Ascending aorta (tissue), 2 donors: ENCODE measurements around the gene ARHGEF12. TPM values are rescaled to one million over a fixed set of nuclear protein-coding genes. Genes with fewer than 3 reads are reported as not detected.
"Not testable (repeated sequence)": the region's sequence is repeated elsewhere in the genome, so short reads cannot be mapped to it uniquely, and the experiment has no call there.

Experiments used
- DNase-seq, 2 donors: peaks; one replicate each; pipeline ENCODE4 v3.0.0-alpha.2; 2019; ENCODE audit warnings: low spot score in 2 of 2
- H3K27ac ChIP-seq, 2 donors: fragments of 200-600 bp; sonication (generic); one replicate each; pipeline ENCODE4 v1.5.1; 2016 to 2017; ENCODE audit warnings: mild to moderate bottlenecking in 1 of 2
- H3K27me3 ChIP-seq: fragments of 200-600 bp; sonication (generic); one replicate; pipeline ENCODE4 v1.5.1; 2017
- H3K36me3 ChIP-seq, 2 donors: fragments of 200-600 bp; sonication (generic); one replicate each; pipeline ENCODE4 v1.5.1; 2016
- H3K4me1 ChIP-seq, 2 donors: fragments of 200-600 bp; sonication (generic); one replicate each; pipeline ENCODE4 v1.5.1; 2016 to 2017; ENCODE audit warnings: mild to moderate bottlenecking in 1 of 2
- H3K4me3 ChIP-seq, 2 donors: fragments of 200-600 bp; sonication (generic); one replicate each; pipeline ENCODE4 v1.5.1; 2016 to 2017; ENCODE audit warnings: mild to moderate bottlenecking in 1 of 2
- H3K9me3 ChIP-seq, 2 donors: fragments of 200-600 bp; sonication (generic); one replicate each; pipeline ENCODE4 v1.5.1; 2016
- intact Hi-C: fragments of 100-400 bp; cut with DNase I; formaldehyde crosslinking; loops from one replicate; pipeline ENCODE4 v1.15.1; 2023
- total RNA-seq: library from RNA; depleted of rRNA; stranded (reverse); fragments of >200 nt; gene quantifications from one replicate; pipeline ENCODE4 v1.1.0, GENCODE V29; 2016
- TF ChIP-seq, protein P1 (sequence below), 3 experiments: fragments of 200-600 bp in 2 of 3; fragments of 450-650 bp in 1 of 3; sonication (generic) in 2 of 3; IDR thresholded peaks; one replicate each; pipeline ENCODE4 v1.5.1; 2016 to 2019; ENCODE audit warnings: antibody characterized with exemption in 3 of 3, mild to moderate bottlenecking in 1 of 3, moderate library complexity in 1 of 3

The ARHGEF12 gene
- total RNA-seq, 1 donor from 2014 or later, result 65.9 TPM

DNA sequence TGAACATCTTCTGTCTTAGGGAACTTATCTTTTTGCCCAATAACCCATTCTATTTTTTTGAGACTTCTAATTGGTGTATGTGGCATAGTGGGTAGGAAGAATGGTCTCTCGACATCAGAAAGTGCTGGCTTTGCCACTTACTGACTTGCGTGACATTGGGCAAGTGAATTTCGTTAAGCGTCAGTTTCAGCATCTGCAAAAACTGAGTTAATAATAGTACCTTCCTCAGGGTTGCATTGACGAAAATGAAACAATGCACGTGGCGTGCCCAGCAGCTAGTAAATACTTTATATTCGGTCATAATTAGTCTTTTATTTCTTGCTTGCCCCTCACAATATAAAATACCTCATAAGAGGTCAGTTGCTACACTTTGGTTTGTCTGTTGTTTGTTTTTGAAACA lies 162.9 kb downstream of the ARHGEF12 start:
- H3K4me1 ChIP-seq, result no peaks in the 10 kb centered on the region
- H3K27ac ChIP-seq, result no peak overlapping the region
- no peaks in the 10 kb centered on the region for H3K9me3 ChIP-seq
- no peaks in the 10 kb centered on the region for H3K36me3 ChIP-seq
- TF ChIP-seq, protein P1, sequence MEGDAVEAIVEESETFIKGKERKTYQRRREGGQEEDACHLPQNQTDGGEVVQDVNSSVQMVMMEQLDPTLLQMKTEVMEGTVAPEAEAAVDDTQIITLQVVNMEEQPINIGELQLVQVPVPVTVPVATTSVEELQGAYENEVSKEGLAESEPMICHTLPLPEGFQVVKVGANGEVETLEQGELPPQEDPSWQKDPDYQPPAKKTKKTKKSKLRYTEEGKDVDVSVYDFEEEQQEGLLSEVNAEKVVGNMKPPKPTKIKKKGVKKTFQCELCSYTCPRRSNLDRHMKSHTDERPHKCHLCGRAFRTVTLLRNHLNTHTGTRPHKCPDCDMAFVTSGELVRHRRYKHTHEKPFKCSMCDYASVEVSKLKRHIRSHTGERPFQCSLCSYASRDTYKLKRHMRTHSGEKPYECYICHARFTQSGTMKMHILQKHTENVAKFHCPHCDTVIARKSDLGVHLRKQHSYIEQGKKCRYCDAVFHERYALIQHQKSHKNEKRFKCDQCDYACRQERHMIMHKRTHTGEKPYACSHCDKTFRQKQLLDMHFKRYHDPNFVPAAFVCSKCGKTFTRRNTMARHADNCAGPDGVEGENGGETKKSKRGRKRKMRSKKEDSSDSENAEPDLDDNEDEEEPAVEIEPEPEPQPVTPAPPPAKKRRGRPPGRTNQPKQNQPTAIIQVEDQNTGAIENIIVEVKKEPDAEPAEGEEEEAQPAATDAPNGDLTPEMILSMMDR (IDR thresholded peaks at IDR 0.05), result no peak
- H3K27me3 ChIP-seq, result no peaks in the 10 kb centered on the region
- DNase-seq, result no peak
- no peak overlapping the region for H3K4me3 ChIP-seq
- intact Hi-C loops, result no loop called here

DNA sequence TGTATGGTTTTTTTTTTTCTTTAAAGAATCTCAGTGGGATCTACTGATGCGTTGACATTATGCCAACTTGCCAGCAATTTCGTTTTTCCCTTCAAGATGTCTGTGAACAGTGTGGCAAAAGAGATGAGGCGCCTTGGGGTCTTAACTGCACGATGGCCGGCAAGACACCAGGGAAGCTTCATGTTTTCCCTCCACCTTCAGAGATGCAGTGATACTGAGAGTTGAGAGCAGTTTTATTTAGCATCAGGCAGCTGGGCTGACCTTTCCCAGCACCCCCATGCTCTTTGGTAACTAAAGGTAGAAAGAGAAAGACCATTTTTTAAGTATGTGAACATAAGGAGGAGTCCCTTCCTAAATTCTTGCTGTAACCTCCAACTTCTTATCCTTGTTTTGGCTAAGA lies 163.6 kb downstream of the ARHGEF12 start:
- TF ChIP-seq, protein P1 (IDR thresholded peaks at IDR 0.05), result no peak
- intact Hi-C loops, result no loop called here

DNA sequence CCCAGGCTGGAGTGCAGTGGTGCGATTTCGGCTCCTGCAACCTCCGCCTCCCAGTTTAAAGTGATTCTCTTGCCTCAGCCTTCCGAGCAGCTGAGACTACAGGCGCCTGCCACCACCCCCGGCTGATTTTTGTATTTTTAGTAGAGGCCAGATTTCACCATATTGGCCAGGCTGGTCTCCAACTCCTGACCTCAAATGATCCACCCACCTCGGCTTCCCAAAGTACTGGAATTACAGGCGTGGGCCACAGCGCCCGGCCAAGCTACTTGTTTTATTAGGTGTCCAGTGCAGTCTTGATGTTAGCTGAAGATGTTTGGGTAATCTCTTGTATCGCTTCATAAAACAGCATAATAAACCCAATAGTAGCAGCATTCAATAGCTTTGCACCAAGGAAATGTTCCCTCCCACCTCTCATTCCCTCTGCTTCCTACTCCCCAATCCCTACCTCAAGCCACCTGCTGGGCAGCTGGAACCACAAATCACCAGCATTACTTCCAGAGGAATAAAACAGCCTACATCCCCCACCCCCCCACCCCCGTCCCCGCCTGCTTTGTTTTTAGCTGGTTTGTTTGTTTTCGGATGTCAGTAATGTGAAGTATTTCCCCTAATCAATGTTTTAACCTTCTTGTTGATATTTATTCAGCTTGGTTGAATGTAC lies 164.3 kb downstream of the ARHGEF12 start:
- no peak for DNase-seq
- H3K4me3 ChIP-seq, result no peak overlapping the region
- H3K36me3 ChIP-seq, result no peaks in the 10 kb centered on the region
- TF ChIP-seq, protein P1 (IDR thresholded peaks at IDR 0.05), result no peak
- no peaks in the 10 kb centered on the region for H3K9me3 ChIP-seq
- H3K4me1 ChIP-seq, result no peaks in the 10 kb centered on the region
- no peaks in the 10 kb centered on the region for H3K27me3 ChIP-seq
- H3K27ac ChIP-seq, result no peak overlapping the region
- intact Hi-C loops, result no loop called here

More for the DNA sequence above, 163.6 kb downstream of the ARHGEF12 start:
- Histone ChIP-seq H3K27ac (no peak overlapping the region), H3K4me1 (no peaks in the 10 kb centered on the region), H3K9me3 (no peaks in the 10 kb centered on the region), H3K36me3 (no peaks in the 10 kb centered on the region), H3K27me3 (no peaks in the 10 kb centered on the region), H3K4me3 (no peak overlapping the region)
- no peak for DNase-seq

DNA sequence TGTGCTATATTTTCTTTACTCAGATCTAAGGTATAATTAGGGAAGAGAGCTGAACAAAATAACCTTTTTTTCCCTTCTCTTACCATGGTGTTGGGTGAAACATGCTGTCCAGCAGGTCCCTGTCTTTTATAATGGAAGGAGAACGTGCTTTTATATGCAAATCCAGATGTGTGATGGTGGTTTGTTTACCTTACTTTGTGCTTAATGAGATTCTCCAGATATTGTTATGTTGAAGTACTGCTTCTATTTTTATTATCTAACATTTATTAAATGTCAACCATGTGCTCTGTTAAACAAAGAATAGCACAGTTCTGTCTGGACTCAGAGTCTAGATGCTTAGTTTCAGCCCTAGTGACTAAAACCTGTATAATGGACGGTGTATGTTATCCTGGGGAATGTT lies 165.2 kb downstream of the ARHGEF12 start:
- Histone ChIP-seq H3K4me3 (no peak overlapping the region), H3K27me3 (no peaks in the 10 kb centered on the region), H3K9me3 (no peaks in the 10 kb centered on the region), H3K36me3 (no peaks in the 10 kb centered on the region), H3K27ac (no peak overlapping the region), H3K4me1 (no peaks in the 10 kb centered on the region)
- TF ChIP-seq, protein P1 (IDR thresholded peaks at IDR 0.05), result no peak
- intact Hi-C loops, result no loop called here
- DNase-seq, result no peak

DNA sequence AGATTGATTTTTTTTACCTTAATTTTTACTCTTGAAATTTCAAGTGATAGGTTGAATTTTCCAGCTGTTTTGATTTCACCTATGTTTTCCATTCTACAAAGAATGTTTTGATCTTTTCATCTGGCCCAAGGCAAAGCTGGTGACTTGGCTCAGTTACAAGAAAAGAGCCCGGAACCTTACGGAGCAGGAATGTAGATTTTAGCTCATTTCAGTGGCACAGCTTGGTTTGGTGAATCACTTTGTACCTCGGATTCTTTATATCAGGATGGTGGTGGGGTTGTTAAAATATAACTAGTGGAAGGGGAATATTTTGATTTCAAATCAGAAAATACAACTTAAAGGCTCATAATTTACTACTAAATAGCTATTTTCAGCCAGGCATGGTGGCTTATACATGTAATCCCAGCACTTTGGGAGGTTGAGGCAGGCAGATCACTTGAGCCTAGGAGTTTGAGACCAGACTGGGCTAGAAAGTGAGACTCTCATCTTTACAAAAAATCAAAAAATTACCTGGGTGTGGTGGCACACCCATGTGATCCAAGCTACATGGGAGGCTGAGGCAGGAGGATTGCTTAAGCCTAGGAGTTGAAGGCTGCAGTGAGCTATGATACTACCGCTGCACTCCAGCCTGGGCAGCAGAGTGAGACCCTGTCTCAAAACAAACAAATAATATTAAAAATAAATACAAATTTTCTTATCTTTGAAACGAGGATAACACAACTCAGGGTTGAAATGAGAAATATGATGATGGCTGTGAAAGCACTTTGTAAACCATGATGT lies 166.0 kb downstream of the ARHGEF12 start:
- TF ChIP-seq, protein P1 (IDR thresholded peaks at IDR 0.05), result no peak
- Histone ChIP-seq H3K27me3 (no peaks in the 10 kb centered on the region), H3K4me1 (no peaks in the 10 kb centered on the region), H3K36me3 (no peaks in the 10 kb centered on the region), H3K9me3 (no peaks in the 10 kb centered on the region), H3K27ac (no peak overlapping the region), H3K4me3 (no peak overlapping the region)
- intact Hi-C loops, result no loop called here
- no peak for DNase-seq

DNA sequence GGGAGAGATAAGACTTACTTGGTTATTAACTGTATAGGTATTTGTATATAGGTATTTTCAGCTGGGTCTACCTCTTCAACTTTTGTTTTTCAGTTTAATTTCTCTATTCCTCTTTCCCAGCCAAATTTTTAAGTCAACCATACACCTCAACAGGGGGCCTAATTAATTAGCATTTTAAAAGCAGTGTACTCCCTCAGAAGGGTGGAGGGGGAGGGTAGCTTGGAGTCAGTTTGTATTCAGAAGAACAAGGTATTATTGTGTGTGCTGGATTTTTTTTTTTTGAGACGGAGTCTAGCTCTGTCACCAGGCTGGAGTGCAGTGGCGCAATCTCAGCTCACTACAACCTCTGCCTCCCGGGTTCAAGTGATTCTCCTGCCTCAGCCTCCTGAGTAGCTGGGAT lies 167.3 kb downstream of the ARHGEF12 start:
- H3K4me1 ChIP-seq, H3K27ac ChIP-seq, H3K27me3 ChIP-seq, H3K4me3 ChIP-seq, H3K36me3 ChIP-seq, intact Hi-C loops, H3K9me3 ChIP-seq, DNase-seq: not testable (repeated sequence)
